ENCODE data around the gene NR3C1. TPM values are rescaled to one million over a fixed set of nuclear protein-coding genes. Genes with fewer than 3 reads are reported as not detected.

NR3C1 gene
- total RNA-seq, 1 donor from 2014 or later, result 44.6 TPM

DNA sequence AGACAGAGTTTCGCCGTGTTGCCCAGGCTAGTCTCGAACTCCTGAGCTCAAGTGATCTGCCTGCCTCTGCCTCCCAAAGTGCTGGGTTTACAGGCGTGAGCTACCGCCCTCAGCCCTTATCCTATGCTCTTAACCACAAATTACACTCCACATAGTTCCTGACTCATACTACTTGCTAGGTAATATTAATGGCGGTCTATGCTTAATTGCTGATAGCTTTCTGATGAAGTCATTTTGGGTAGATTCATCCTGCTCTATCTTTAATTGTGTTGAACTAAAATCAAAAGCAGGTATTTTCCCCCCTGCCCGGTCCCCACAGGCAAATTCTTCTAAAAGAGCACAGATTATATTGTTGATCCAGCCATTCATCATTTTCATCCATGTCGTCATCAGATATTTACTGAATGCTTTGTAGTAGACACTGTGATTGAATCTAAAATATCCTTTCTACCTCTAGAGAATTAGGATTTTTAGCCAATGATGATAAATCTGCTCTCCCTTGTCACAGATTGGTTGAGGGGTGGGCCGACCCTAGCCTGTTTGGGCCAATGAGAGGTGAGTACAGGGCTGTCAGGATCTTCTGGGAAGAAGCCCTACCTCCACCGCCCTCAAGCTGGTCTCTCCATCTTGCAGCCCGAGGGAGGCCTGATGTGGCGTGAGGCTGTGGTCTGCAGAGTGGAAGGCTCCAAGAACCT is 144.8 kb downstream of the NR3C1 start:
- Mint-ChIP-seq H3K4me1 (ENCODE audit: low read depth) (peaks cover 12% of the 10 kb centered on the region), H3K4me3 (ENCODE audit: unreplicated experiment) (no peak overlapping the region), H3K27me3 (ENCODE audit: low read depth) (no peaks in the 10 kb centered on the region), H3K9me3 (ENCODE audit: low read depth) (no peaks in the 10 kb centered on the region), H3K27ac (ENCODE audit: unreplicated experiment) (no peak overlapping the region), H3K36me3 (ENCODE audit: low read depth) (no peaks in the 10 kb centered on the region)
- TF ChIP-seq, protein P1, sequence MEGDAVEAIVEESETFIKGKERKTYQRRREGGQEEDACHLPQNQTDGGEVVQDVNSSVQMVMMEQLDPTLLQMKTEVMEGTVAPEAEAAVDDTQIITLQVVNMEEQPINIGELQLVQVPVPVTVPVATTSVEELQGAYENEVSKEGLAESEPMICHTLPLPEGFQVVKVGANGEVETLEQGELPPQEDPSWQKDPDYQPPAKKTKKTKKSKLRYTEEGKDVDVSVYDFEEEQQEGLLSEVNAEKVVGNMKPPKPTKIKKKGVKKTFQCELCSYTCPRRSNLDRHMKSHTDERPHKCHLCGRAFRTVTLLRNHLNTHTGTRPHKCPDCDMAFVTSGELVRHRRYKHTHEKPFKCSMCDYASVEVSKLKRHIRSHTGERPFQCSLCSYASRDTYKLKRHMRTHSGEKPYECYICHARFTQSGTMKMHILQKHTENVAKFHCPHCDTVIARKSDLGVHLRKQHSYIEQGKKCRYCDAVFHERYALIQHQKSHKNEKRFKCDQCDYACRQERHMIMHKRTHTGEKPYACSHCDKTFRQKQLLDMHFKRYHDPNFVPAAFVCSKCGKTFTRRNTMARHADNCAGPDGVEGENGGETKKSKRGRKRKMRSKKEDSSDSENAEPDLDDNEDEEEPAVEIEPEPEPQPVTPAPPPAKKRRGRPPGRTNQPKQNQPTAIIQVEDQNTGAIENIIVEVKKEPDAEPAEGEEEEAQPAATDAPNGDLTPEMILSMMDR (IDR thresholded peaks at IDR 0.05), result no peak
- DNase-seq (ENCODE audit: low spot score), result no peak

DNA sequence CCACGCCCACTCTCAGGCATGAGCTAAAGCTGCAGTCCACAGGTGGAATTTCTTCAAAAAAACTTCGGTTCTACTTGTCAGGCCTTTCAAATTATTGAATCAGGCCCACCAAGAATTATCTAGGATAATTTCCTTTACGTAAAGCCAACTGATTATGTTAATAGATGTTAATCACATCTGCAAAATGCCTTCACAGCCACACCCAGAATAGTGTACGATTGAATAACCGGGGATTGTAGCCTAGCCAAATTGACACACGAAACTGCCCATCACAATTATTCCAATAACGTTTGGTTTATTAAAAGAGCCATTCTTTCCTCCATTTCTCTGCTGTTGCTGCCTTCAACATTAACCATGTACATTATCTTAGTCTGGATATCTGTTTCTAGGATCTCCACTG is 148.7 kb downstream of the NR3C1 start:
- DNase-seq (ENCODE audit: low spot score), result no peak
- H3K9me3 Mint-ChIP-seq (ENCODE audit: low read depth), result no peaks in the 10 kb centered on the region

DNA sequence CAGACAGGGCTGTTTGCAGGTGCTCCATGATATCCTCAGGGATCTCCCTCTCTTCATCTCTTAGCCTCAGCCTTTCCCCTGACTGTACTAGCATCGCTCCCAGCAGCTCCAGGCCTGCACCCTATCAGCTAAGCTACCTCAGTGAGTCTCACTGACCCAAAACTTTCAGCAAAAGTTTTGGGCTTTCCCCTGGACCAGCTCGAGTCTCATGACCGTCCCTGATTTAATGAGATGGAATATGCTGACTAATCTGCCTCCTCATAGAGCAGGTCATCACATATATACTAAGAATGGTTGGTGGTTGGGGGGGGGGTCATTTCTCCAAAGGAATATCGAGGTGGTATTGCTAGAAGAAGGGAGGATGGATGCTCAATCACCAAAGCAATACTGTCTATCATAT is 151.5 kb downstream of the NR3C1 start:
- TF ChIP-seq, protein P1 (IDR thresholded peaks at IDR 0.05), result no peak
- H3K4me1 Mint-ChIP-seq (ENCODE audit: low read depth), result peaks cover 14% of the 10 kb centered on the region
- DNase-seq (ENCODE audit: low spot score), result no peak
- H3K4me3 Mint-ChIP-seq (ENCODE audit: unreplicated experiment), result no peak overlapping the region
- H3K27me3 Mint-ChIP-seq (ENCODE audit: low read depth), result no peaks in the 10 kb centered on the region
- H3K36me3 Mint-ChIP-seq (ENCODE audit: low read depth), result no peaks in the 10 kb centered on the region
- H3K9me3 Mint-ChIP-seq (ENCODE audit: low read depth), result no peaks in the 10 kb centered on the region
- H3K27ac Mint-ChIP-seq (ENCODE audit: unreplicated experiment), result no peak overlapping the region

More for the DNA sequence above, 148.7 kb downstream of the NR3C1 start:
- H3K4me3 Mint-ChIP-seq (ENCODE audit: unreplicated experiment), result no peak overlapping the region
- H3K4me1 Mint-ChIP-seq (ENCODE audit: low read depth), result no peaks in the 10 kb centered on the region
- H3K27ac Mint-ChIP-seq (ENCODE audit: unreplicated experiment), result no peak overlapping the region
- no peaks in the 10 kb centered on the region for H3K36me3 Mint-ChIP-seq (ENCODE audit: low read depth)
- H3K27me3 Mint-ChIP-seq (ENCODE audit: low read depth), result no peaks in the 10 kb centered on the region
- TF ChIP-seq, protein P1 (IDR thresholded peaks at IDR 0.05), result no peak

DNA sequence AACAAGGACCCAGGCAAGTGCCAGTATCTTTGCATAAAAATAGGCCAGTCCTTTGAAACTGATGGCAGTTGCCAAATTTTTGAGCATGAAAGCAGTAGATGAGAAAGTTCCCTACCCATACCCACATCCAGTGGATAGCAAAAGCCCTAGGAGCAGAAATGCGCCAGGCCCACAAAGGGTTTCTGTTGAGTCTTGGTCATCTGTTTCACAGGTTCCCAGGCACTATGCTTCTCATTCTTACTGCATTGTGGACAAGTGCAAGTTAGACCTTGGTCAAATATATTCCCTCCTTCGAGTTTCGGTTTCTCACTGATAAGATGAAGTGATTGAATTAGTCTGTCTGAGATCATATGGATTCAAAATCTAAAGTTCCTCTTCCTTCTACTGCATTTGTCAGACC is 152.3 kb downstream of the NR3C1 start:
- H3K27me3 Mint-ChIP-seq (ENCODE audit: low read depth), result no peaks in the 10 kb centered on the region
- H3K27ac Mint-ChIP-seq (ENCODE audit: unreplicated experiment), result no peak overlapping the region
- TF ChIP-seq, protein P1 (IDR thresholded peaks at IDR 0.05), result no peak
- H3K36me3 Mint-ChIP-seq (ENCODE audit: low read depth), result no peaks in the 10 kb centered on the region
- no peak overlapping the region for H3K4me3 Mint-ChIP-seq (ENCODE audit: unreplicated experiment)
- peaks cover 17% of the 10 kb centered on the region for H3K4me1 Mint-ChIP-seq (ENCODE audit: low read depth)
- no peaks in the 10 kb centered on the region for H3K9me3 Mint-ChIP-seq (ENCODE audit: low read depth)
- DNase-seq (ENCODE audit: low spot score), result no peak

DNA sequence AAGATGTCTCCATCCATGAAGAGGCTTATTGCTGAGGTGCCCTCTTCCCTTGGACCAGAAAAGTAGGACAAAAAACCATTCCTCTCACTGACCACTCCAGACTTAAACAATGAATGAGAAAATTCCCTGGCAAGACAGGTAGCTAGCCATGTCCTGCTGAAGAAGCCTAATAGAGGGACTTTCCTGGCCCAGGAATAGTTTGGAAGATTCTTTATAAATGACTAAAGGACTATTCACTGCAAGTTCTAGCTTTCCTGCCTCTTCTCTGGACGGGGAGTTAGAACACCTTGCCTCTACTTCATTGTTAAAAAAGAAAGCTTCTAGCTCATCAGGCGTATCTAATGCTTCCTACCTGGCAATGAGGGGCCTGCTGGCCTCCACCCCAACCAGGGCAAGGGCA is 153.6 kb downstream of the NR3C1 start:
- TF ChIP-seq, protein P1 (IDR thresholded peaks at IDR 0.05), result no peak
- no peaks in the 10 kb centered on the region for H3K27me3 Mint-ChIP-seq (ENCODE audit: low read depth)

More for the DNA sequence above, 153.6 kb downstream of the NR3C1 start:
- H3K36me3 Mint-ChIP-seq (ENCODE audit: low read depth), result no peaks in the 10 kb centered on the region
- no peaks in the 10 kb centered on the region for H3K9me3 Mint-ChIP-seq (ENCODE audit: low read depth)
- peaks cover 31% of the 10 kb centered on the region for H3K4me1 Mint-ChIP-seq (ENCODE audit: low read depth)
- H3K27ac Mint-ChIP-seq (ENCODE audit: unreplicated experiment), result no peak overlapping the region
- no peak overlapping the region for H3K4me3 Mint-ChIP-seq (ENCODE audit: unreplicated experiment)
- no peak for DNase-seq (ENCODE audit: low spot score)

Measured in chondrocyte (in vitro differentiated cells).